ENCODE measurements around the gene BLTP3A.
"Not testable (repeated sequence)": the region's sequence is repeated elsewhere in the genome, so short reads cannot be mapped to it uniquely, and the experiment has no call there.

BLTP3A gene

DNA sequence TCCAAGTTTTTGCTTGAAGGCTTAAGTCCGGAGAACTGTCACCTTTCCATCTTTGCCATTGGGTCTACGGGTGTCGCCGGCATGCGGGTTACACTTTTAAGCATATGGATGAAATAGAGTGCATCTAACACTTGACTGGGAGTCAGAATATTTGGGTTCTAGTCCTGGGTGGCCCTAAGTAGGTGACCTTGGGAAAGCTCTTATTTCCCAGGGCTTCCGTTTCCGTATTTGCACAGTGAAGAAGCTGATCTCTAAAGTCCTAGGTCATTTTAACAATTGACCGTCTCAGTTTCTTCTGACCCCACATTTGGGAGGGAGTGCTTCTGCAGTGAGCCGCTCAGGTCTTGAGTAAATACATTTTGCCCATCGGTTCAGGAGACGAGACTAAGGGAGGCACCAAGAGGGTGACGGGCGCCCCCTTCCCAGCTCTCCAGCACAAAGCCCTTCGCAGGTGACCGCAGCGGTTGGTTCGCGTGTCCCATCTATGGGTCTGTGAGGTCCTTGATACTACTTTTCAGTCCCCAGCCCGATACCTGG is 651 bp upstream of the BLTP3A start:
- no peak for DNase-seq (ENCODE audit: low spot score)

DNA sequence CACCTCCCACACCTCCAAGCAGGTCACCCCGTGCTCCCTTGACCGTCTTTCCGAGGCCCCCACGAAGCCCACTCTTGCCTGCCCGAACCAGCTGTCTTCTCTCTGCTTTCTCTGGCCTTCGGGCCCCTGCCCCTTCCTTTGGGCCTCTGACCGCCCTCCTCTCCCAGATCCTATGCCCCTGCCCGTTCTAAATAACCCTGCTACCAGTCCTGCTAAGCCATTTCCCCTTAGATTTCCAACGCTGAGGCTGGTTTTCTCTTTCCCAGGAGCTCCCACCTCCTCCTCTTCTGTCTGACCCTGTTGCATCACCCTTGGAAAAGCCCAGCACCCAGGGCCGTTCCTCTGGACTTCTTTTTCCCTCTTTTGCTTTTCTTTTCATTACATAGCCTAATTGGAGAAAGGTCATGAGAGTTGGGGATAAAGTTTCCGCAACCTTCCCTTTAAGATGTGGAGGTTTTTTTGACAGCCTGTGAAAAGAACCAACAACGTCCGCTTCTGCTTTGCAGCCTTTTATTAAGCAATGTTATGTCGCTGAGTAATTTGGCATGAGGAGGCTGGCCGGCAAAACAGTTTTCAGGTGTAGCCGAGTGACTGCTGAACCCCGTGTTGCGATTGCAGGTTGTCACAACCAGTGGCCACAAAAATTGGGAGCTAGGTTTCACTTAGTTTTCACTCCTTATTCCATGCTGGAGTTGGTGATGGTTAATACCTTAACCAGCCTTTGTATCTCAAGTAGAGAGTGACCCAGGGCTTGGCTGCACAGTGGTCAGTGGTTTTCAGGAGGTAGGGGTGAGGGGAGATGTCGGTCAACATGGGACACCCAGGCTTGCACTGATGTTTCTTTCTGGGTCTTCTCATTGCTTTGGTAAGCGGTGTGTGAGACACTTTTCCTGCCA is 970 bp downstream of the BLTP3A start:
- peak; percentile 71 for DNase-seq (ENCODE audit: low spot score)

DNA sequence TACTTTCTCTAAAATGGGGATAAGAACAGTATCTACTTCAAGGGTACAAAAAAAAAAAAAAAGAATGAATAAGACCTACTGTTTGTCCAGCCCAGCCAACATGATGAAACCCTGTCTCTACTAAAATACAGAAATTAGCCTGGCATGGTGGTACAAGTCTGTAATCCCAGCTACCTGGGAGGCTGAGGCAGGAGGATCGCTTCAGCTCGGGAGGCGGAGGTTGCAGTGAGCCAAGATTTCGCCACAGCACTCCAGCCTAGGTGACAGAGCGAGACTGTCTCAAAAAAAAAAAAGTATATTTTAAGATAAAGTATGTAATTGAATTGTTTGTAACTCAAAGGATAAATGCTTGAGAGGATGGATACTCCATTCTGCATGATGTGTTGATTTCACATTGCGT is 2.0 kb downstream of the BLTP3A start:
- no peak for DNase-seq (ENCODE audit: low spot score)

DNA sequence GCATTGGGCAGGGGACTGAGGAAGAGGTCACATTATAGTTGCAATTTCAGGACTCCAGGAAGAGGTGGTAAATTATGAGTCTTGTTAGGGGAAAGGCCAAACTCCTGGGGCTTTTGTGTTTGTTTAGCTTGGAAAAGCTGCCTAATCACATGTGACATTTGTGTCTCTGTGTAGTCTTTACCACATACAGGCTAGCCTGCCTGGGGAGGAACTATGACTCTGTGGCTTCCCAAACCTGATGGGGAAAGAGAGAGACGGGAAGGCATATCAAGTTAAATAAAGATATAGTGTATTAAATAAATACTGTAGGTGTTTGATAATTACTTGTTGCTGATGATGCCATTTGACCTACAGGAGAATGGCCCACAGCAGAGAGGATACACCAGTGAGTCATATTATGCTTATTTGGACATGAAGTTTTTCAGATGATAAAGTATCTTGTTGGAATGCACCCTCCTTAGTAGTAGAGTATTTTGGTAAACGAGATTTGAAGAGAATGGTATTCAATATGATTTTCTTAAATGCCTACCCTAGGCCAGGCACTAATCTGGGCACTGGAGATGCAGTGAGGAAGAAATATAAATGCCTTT is 4.0 kb downstream of the BLTP3A start:
- DNase-seq (ENCODE audit: low spot score), result peak; percentile 19

DNA sequence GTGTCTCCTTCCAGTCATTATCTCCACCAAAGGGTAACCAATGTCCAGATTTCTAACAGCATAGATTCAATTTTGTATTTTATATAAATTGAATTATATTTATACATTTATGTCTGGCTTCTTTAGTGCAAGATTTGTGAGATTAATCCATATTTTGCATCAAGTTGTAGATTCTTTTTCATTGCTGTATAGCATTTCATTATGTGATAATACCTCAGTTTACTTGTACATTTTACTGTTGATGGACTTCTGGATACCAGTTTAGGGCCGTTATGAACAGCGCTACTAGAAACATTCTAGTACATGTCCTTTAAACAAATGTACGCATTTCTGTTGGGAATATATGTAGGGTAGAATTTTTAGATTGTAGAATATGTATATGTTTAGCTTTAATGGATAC is 6.2 kb downstream of the BLTP3A start:
- no peak for DNase-seq (ENCODE audit: low spot score)

DNA sequence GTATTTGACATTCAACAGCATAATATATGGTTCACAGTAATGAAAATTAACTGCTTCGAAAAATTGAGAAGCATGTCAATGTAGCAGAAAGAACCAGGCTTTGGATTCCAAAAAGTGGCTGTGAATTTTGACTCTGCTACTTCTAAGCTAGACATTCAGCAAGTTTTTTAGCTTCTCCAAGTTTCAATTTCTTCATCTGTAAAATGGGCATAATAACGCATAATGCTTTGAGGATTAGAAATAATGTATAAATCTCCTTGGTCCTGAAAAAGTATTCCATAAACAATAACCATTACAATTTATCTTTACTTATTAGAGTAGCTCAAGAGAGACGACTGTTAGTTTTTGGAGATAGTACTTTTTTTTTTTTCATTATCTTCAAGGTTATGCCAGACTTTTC is 7.7 kb downstream of the BLTP3A start:
- no peak for DNase-seq (ENCODE audit: low spot score)

DNA sequence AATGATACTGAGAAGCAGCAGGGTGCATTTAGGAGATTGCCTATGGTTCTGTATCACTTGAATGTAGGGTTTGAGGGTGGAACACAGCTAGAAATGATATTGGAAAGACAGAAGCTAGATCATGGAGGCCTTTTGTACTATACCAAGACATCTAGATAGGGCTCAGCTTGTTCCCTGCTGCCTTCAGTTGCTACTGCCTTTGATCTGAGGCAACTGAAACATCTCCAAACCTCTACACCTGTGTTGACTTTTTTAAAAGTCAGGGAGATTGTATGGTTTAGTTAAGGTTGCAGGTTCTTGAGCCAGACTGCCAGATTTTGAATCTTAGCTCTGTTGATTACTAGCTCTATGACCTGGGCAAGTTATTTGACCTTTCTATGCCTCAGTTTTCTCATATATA is 12.7 kb downstream of the BLTP3A start:
- DNase-seq (ENCODE audit: low spot score), result no peak

DNA sequence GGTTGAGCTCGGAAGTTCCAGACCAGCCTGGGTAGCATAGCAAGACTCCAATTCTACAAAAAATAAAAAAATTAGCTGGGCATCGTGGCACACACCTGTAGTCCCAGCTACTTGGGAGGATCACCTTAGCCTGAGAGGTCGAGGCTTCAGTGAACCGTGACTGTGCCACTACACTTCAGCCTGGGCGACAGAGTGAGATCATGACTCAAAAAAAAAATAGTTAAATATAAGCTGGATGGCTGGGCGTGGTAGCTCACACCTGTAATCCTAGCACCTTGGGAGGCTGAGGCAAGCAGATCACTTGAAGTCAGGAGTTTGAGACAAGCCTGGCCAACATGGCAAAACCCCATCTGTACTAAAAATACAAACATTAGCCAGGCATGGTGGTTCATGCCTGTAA is 13.2 kb downstream of the BLTP3A start:
- not testable (repeated sequence) for DNase-seq (ENCODE audit: low spot score)

DNA sequence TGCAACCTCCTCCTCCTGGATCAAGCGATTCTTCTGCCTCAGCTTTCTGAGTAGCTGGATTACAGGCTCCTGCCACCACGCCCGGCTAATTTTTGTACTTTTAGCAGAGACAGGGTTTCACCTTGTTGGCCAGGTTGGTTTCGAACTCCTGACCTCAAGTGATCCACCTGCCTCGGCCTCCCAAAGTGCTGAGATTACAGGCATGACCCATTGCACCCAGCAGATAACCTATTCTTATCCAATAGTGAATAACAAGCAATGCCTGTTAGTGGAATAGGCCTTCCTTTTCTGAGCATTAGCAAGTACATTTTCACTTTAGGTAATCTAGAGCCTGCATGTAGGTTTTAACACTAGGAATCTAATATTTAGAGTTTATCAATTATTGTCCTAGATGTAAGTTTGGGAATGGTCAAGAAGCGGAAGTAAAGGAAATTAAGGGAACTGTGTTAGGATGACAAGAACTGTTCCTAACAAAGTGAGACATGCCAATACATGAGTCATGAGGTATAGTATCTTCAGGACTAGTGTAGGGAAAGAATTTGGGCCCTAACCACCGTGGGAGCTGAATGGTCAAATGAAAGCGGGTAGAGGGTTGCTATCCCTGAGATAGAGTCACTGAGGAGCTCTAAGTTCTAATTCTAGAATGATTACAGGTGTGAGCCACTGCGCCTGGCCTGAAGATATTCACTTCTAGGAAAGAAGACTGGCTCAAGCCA is 15.0 kb downstream of the BLTP3A start:
- no peak for DNase-seq (ENCODE audit: low spot score)

DNA sequence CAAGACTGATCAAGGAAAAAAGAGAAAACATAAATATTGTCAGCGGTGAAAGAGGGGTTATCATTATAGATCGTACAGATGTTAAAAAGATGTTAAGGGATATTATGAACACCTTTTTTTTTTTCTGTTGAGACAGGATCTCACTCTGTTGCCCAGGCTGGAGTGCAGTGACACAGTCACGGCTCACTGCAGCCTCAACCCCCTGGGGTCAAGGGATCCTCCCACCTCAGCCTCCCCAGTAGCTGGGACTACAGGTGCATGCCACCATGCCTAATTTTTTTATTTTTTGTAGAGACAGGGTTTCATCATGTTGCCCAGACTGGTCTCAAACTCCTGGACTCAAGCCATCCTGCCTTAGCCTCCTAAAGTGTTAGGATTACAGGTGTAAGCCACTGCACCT is 16.6 kb downstream of the BLTP3A start:
- not testable (repeated sequence) for DNase-seq (ENCODE audit: low spot score)

DNA sequence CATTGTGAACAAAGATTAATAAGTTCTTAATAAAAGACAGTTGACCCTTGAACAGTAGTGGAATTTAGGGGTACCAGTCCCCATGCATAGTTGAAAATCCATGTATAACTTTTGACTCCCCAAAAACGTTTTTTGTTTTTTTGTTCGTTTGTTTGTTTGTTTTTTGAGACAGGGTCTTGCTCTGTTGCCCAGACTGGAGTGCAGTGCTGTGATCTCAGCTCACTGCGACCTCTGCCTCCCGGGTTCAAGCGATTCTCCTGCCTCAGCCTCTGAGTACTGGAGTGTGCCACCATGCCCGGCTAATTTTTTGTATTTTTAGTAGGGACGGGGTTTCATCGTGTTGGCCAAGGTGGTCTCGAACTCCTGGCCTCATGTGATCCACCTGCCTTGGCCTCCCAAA is 17.5 kb downstream of the BLTP3A start:
- not testable (repeated sequence) for DNase-seq (ENCODE audit: low spot score)

DNA sequence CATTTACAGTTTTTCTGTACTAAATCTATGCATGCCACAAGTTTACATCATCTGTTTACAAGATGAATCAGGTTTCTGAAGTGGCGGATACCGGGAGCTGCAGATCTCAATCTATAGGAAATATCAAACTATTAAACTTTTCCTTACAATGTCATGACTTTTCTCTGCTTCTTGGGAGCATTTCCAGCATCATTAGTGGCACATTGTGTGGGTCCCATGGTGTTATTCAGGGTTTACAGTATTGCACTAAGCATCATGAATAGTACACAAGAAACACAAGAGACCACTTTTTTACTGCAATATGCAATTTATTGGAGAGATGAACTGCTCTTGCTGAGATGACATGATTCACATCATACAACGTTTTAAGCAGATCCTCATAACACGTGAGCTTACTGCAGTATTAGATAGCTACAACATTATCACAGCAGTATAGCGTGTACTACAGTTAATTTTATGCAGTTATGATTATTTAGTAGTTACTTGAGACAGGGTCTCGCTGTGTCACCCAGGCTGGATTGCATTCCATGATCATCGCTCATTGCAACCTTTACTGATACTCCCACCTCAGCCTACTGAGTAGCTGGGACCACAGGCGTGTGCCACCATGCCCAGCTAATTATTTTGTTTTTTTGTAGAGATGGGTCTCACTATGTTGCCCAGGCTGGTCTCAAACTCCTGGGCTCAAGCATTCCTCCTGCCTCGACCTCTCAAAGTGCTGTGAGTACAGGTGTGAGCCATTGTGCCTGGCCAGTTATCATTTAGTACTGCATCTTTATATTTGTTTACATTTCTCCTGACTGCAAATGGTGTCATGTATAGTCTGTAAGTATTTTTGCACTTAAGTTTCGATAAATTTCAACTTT is 18.4 kb downstream of the BLTP3A start:
- DNase-seq (ENCODE audit: low spot score), result no peak

DNA sequence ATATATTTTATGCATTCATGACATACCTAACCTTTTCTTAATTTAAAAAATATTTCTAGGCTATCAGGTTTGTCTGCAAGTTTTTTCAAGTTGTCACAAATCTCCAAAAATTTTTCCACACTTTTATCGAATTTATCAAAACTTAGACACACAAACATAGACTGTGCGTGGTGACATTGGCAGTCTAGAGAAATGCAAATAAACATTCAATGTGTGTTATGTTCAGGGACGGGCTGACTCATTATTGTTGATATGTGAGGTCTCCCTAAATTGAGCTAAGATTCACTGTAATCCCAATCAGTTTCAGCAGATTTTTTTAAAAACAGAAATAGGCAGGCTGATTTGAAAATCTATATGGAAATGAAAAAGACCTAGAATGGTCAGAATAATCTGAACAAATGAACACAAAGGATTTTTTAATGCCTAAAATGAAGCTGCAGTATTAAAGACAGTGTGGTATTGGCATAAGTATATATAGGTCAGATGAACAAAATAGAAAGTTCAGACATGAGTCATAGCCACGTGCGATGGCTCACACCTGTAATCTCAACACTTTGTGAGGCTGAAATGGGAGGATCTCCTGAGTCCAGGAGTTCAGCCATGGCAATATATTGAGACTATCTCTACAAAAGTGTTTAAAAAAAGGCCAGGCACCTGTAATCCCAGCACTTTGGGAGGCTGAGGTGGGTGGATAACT is 19.2 kb downstream of the BLTP3A start:
- DNase-seq (ENCODE audit: low spot score), result no peak

DNA sequence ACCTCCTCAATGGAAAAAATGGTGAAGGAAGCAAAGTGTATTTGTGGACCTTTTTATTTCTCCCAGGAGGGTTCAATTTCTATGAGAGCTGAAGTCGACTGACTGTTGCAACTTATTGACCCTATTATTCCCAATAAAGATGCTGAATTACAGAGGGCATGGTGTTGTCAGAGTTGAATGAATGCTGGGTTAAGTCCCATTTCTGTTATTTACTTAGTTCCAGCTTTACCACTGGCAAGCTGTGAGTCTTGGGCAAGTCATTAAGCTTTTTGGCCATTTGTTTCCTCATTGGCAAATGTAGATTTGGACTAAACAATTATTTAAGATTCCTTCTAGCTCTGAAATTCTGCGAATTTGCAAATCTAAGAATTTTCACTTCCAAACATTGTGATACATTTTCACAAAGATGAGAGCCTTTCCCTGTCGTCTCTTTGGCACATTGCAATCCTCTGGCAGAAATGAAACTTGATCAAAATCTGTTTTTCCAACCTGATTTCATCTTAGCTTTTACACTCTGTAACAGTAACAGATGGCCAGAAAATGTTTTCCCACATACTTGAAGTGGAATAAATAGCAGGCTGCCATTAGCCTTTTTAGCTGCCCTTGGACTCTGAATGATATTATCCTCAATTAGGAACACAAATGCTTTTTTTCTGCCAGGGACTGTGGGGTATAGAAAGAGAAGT is 21.3 kb downstream of the BLTP3A start:
- no peak for DNase-seq (ENCODE audit: low spot score)

DNA sequence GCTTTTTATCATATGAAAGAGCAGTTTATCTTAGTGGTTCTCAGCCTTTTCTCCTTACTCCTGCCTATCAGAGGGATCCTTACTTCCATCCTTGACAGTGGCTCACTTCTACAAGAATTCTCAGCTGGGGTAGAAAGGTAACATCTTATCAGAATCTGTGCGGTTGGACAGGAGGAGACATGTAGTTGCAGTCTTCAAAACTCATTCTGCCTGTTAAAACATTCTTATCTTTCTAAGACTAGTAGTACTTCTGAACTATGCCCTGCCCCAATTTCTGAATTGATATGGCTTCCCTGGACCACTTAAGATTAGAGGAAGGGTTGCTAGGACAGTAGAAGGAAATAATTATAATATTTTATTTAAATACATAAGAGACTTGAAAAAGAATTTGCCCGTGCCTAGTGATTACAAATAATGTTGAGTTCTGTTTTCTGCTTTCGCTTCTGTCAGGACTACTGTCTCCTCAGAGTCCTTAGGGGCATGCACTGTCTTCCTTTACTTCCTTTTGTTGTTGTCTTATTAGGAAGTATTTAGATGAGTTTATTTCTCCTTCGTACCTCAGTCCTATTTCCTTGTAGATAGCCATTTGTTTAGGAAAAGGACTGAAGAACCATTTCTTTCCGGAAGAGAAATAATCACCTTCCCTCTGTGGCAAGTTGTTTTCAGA is 24.9 kb downstream of the BLTP3A start:
- DNase-seq (ENCODE audit: low spot score), result no peak

DNA sequence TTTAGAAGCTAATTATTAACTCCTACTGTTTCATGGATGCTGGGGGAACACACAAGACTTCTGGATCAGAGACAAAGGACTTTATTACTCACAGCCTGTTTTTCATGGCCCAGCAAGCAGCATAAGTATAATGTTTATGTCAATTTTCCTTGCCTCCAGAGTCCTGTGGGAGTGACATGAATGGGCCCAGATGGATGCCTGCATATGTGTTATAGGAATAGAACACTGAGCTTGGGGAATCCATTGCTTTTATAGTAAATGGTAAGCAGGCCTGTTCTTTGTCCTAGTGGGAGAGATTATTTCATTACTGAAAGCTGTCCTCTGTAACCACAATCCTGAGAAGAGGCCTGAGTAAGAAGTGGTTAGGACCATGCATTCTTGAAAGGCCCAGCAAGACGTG is 25.6 kb downstream of the BLTP3A start:
- DNase-seq (ENCODE audit: low spot score), result no peak

DNA sequence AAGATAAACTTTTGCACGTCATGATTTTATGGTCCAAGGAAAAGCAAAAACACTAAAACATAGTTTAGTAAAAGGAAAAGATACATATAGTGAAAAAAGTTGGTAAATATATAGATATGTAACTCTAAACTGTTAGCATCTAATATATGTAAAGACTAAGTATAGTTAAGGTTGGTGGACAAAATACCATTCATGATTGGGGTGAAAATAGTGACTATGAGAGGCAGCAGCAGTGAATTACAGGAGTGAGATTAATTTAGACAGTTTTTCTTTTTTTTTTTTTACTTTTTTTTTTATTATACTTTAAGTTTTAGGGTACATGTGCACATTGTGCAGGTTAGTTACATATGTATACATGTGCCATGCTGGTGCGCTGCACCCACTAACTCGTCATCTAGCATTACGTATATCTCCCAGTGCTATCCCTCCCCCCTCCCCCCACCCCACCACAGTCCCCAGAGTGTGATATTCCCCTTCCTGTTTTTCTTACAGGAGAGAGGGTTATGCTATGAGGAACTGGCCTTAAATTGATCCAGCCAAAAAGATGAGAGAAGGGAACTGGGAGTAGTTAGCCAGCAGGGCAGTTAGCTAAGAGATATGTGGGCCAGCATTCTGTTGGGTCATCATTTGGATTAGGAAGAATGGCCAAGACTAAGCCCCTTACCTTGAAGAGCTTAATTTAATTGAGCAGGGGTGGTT is 27.1 kb downstream of the BLTP3A start:
- not testable (repeated sequence) for DNase-seq (ENCODE audit: low spot score)

DNA sequence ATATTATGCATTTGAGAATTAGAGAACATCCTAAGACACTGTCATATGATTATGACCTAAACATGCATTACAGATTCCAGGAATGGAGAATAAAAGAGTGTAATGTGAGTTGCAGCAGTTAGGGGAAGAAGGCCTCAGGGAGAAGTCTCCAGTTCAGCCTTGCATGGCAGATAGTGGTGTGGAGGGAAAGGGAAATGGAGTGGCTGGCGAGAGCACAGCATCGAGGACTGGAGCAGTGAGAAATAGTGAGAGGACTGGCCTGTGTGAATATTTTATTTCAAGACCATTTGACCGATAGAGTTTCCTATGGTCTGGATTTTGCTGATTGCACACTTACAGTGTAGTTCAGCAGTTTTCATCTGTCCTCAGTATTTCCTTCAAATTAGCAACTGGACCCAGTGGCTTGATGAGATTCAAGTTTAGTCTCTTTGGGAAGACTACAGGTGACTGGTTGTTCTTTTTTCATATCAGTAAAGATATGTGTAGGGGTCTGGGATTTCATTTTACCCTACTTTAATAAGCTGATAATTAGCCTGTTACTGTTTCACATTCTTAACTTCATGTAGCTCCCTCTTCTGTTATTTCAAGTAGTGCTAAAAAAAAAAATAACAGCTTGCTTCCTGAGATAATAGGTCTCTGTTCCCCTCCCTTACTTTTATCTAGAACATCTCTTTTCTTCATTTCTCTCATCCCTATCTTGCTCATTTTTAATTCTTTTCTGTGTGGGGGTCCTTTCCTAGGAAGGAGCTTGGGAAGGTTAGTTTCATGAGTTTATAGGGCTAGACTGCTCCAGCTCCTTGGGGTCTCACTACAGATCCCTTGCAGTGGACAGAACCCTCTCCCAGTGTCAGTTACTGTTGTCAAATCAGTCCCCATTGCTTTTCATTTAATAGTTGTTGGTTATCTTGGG is 27.9 kb downstream of the BLTP3A start:
- DNase-seq (ENCODE audit: low spot score), result no peak

Measured in RKO (cell line).